ENCODE measurements around the gene SHB. TPM values are rescaled to one million over a fixed set of nuclear protein-coding genes. Genes with fewer than 3 reads are reported as not detected.

SHB gene
- total and polyA plus RNA-seq, 5 donors: 14.5 to 38.9 (median 30.4) TPM

DNA sequence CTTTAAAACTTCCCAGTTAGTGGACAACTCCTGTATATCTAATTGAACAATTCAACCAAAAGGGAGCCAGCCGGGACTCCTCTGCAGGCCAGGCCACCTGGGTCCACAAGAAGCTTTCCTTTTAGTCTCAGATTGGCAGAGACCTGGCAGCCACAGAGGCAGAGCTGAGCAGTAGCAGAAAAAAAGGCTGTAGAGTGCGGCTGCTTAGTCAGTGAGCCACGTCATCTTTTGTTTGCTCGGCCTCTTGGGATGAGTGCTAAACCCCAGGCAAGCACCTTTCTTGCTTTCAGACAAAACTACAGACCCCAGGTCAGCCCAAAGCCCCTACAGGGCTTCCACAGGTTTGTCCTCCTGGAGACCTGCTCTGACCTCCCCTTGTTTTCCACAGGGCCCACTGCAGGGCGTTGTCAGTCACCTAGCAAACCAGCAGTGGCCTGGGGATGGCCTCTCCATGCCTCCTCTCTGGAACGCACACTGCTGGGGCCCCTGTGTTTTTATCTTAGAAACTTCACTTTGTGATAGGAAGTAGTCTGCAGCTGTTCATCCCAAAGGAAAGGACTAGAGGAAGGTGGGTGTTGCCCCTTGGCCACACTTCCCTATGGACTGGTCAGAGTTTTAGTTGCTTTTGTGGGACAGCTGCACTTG is 49.9 kb downstream of the SHB start:
- H3K4me3 ChIP-seq (ENCODE audit: low read length): no peak overlapping the region
- no peaks in the 10 kb centered on the region for H3K27me3 ChIP-seq (ENCODE audit: control insufficient read depth, insufficient read depth)
- H3K27ac ChIP-seq (ENCODE audit: low read length): peak overlapping the region; percentile 73
- H3K4me1 ChIP-seq (ENCODE audit: control insufficient read depth, insufficient read depth, low read length): peaks cover 29% of the 10 kb centered on the region
- no peaks in the 10 kb centered on the region for H3K9me3 ChIP-seq (ENCODE audit: control insufficient read depth, low read length)
- DNase-seq (peak; percentile 23 to 55 (median 28)), ATAC-seq (peak; percentile 32 to 67)
- intact Hi-C loops (cut with DNase I): loop anchor here in 2 of 4 donors (5.0 to 10.0 kb wide), 2 partner anchors 46 to 48 kb away; partner anchors contain the start of gene SHB (in 2 of the 2)
- WGBS: 36% methylated on average over 6 of the region's 6 CpGs

DNA sequence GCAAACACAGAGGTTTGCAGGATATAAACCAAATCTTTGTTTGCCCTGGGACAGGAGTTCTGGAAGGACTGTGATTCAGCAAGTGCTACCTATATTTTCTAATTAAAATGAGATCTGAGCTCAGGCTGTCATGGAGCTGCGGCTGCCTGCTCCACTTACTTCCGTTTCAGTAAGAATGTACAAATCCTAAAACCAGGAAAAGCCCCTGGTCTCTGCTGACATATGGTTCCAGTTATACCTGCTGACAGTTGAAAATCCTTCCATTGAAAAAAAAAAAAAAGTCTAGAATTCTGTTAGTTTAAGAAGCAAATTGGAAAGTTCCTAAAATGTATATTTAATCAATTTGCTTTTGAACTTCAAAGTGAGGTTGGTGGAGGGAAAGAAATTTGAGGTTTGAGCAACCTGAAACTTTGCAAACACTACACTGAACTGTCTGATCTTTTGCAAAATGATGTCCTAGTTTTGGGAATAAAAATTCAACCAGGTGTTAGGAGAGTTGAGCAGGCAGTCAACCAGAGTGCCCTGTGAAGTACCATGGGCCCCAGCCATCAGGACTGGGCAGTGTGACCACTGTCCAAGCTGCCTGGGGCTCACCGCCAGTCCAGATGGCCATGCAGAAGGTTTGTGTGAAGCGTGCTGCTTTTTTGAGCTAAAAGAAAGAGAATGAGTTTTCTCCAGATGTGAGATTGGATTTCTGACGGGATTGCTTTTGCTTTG is 50.6 kb downstream of the SHB start:
- no peaks in the 10 kb centered on the region for H3K27me3 ChIP-seq (ENCODE audit: control insufficient read depth, insufficient read depth)
- no peaks in the 10 kb centered on the region for H3K9me3 ChIP-seq (ENCODE audit: control insufficient read depth, low read length)
- ATAC-seq (no peak), DNase-seq (peak in 2 of 3 donors; percentile 41 to 50)
- peaks cover 27% of the 10 kb centered on the region for H3K4me1 ChIP-seq (ENCODE audit: control insufficient read depth, insufficient read depth, low read length)
- no peak overlapping the region for H3K4me3 ChIP-seq (ENCODE audit: low read length)
- peak overlapping the region; percentile 73 for H3K27ac ChIP-seq (ENCODE audit: low read length)
- 56% methylated on average over 5 of the region's 5 CpGs for WGBS
- intact Hi-C loops (cut with DNase I): loop anchor here in 2 of 4 donors (5.0 to 10.0 kb wide), 2 partner anchors 46 to 49 kb away; partner anchors contain the start of gene SHB (in 2 of the 2)

DNA sequence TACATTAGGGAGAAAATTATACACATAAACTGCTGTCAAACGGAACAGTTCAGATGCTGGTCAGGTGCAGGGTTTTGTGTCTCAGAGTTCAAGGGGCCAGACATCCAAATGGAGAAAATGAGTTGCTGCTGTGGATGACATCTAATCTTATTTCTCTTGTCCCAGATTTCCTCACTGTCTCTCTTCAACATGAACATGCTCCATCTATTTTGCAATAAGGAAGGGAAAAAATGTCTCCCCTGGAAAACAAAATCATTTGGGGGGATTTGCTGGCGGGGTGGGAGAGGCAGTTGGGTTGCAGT is 51.2 kb downstream of the SHB start:
- ATAC-seq (no peak), DNase-seq (no peak)
- H3K4me1 ChIP-seq (ENCODE audit: control insufficient read depth, insufficient read depth, low read length): peaks cover 24% of the 10 kb centered on the region
- H3K27ac ChIP-seq (ENCODE audit: low read length): no peak overlapping the region
- no peak overlapping the region for H3K4me3 ChIP-seq (ENCODE audit: low read length)
- intact Hi-C loops (cut with DNase I): loop anchor here in 2 of 4 donors (5.0 to 10.0 kb wide), 2 partner anchors 47 to 49 kb away; partner anchors contain the start of gene SHB (in 2 of the 2)
- no peaks in the 10 kb centered on the region for H3K27me3 ChIP-seq (ENCODE audit: control insufficient read depth, insufficient read depth)
- H3K9me3 ChIP-seq (ENCODE audit: control insufficient read depth, low read length): no peaks in the 10 kb centered on the region
- 90% methylated on average over 2 of the region's 2 CpGs for WGBS

DNA sequence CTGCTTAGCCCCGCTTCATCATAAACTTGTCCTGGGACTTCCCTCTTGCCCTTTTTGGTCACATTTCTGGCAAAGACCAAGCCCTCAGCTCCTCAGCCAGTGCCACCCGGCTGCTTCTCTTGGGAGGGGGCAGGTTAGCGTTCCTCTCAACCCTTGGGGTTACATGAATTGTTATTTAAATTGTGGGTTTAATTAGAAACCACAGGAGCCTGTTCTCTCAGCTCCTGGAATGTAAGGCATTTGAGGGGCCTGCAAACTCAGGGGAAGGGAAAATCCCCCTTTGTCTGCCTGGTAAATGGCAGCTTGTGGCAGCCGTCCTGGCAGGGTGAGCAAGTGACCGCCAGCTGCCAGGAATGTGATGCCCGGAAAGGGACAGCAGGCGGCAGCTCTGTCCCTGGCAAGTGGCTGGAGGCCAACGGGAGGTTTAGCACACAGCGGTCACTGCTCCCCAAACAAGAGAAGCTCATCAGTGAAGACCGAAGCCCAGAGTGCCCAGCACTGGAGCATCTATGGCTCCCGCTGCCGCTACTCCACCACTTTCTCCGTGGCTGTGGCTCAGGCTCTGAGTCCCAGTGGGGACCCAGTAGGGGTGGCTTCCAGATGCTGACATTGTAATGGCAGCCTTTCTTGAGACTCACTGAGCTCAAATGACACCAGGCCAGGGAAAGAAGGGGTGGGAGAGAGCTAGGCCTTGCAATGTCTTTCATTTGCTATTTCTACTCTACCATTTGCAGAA is 51.7 kb downstream of the SHB start:
- DNase-seq: peak; percentile 48 to 86 (median 83)

GRCh38 chr9:38016375-38017135 is 52.5 kb downstream of the SHB start:
- Histone ChIP-seq H3K4me1 (ENCODE audit: control insufficient read depth, insufficient read depth, low read length) (peaks cover 24% of the 10 kb centered on the region), H3K9me3 (ENCODE audit: control insufficient read depth, low read length) (no peaks in the 10 kb centered on the region), H3K27me3 (ENCODE audit: control insufficient read depth, insufficient read depth) (no peaks in the 10 kb centered on the region), H3K4me3 (ENCODE audit: low read length) (no peak overlapping the region), H3K27ac (ENCODE audit: low read length) (peak overlapping the region; percentile 31)
- peak in 1 of 3 donors; percentile 17 for DNase-seq
- intact Hi-C loops (cut with DNase I): loop anchor here in 2 of 4 donors (5.0 to 10.0 kb wide), 2 partner anchors 48 to 51 kb away; partner anchors contain the start of gene SHB (in 2 of the 2)
- 57% methylated on average over 12 of the region's 12 CpGs for WGBS
- no peak for ATAC-seq

More for the DNA sequence above, 51.7 kb downstream of the SHB start:
- intact Hi-C loops (cut with DNase I): loop anchor here in 2 of 4 donors (5.0 to 10.0 kb wide), 2 partner anchors 47 to 50 kb away; partner anchors contain the start of gene SHB (in 2 of the 2)
- no peak overlapping the region for H3K4me3 ChIP-seq (ENCODE audit: low read length)
- no peaks in the 10 kb centered on the region for H3K27me3 ChIP-seq (ENCODE audit: control insufficient read depth, insufficient read depth)
- 62% methylated on average over 13 of the region's 13 CpGs for WGBS
- peaks cover 24% of the 10 kb centered on the region for H3K4me1 ChIP-seq (ENCODE audit: control insufficient read depth, insufficient read depth, low read length)
- peak overlapping the region; percentile 43 for H3K27ac ChIP-seq (ENCODE audit: low read length)
- H3K9me3 ChIP-seq (ENCODE audit: control insufficient read depth, low read length): no peaks in the 10 kb centered on the region
- ATAC-seq: peak; percentile 59 to 80

GRCh38 chr9:38015906-38016305 is 53.1 kb downstream of the SHB start:
- Histone ChIP-seq H3K27me3 (ENCODE audit: control insufficient read depth, insufficient read depth) (no peaks in the 10 kb centered on the region), H3K9me3 (ENCODE audit: control insufficient read depth, low read length) (no peaks in the 10 kb centered on the region), H3K27ac (ENCODE audit: low read length) (peak overlapping the region; percentile 31), H3K4me1 (ENCODE audit: control insufficient read depth, insufficient read depth, low read length) (peaks cover 24% of the 10 kb centered on the region), H3K4me3 (ENCODE audit: low read length) (no peak overlapping the region)
- no peak for DNase-seq
- 90% methylated on average over 7 of the region's 7 CpGs for WGBS
- no peak for ATAC-seq
- intact Hi-C loops (cut with DNase I): loop anchor here in 2 of 4 donors (5.0 to 10.0 kb wide), 2 partner anchors 49 to 51 kb away; partner anchors contain the start of gene SHB (in 2 of the 2)

GRCh38 chr9:38015266-38015665 is 53.8 kb downstream of the SHB start:
- Histone ChIP-seq H3K27ac (ENCODE audit: low read length) (no peak overlapping the region), H3K4me1 (ENCODE audit: control insufficient read depth, insufficient read depth, low read length) (peaks cover 22% of the 10 kb centered on the region), H3K4me3 (ENCODE audit: low read length) (no peak overlapping the region), H3K27me3 (ENCODE audit: control insufficient read depth, insufficient read depth) (no peaks in the 10 kb centered on the region), H3K9me3 (ENCODE audit: control insufficient read depth, low read length) (no peaks in the 10 kb centered on the region)
- 51% methylated on average over 4 of the region's 4 CpGs for WGBS
- ATAC-seq: no peak
- intact Hi-C loops (cut with DNase I): loop anchor here in 2 of 4 donors (5.0 to 10.0 kb wide), 2 partner anchors 50 to 52 kb away; partner anchors contain the start of gene SHB (in 2 of the 2)
- no peak for DNase-seq

DNA sequence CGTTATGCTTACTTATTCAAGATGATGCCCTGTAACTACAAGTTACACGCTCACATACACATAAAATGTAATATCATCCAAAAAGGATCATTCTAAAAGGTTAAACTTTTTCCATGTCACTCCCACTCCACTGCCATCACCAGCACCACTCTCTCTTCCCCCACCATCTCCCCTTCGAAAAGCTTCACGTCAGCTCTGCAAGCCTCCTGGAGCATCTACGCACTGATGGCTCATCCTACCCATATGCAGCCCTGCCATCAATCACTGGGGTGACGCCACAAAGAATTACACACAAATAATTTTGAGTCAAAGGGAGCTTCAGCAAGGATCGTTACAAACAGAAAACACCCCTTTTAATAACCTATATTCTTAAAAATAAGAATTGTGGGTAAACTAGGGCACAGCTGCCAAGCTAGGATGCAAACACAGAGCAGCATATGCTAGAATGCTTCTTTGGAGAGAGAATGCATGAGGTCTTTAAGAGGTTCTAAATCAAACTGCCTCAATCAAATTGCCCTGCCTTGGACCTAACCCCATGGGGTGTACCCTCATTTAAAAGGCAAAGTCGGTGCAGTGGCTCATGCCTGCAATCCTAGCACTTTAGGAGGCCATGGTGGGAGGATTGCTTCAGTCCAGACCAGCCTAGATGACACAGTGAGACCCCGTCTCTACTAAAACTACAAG is 56.1 kb downstream of the SHB start:
- Histone ChIP-seq H3K9me3 (ENCODE audit: control insufficient read depth, low read length) (no peaks in the 10 kb centered on the region), H3K27me3 (ENCODE audit: control insufficient read depth, insufficient read depth) (no peaks in the 10 kb centered on the region), H3K27ac (ENCODE audit: low read length) (no peak overlapping the region), H3K4me1 (ENCODE audit: control insufficient read depth, insufficient read depth, low read length) (peaks cover 20% of the 10 kb centered on the region), H3K4me3 (ENCODE audit: low read length) (no peak overlapping the region)
- no peak for DNase-seq
- no peak for ATAC-seq
- intact Hi-C loops (cut with DNase I): loop anchor here in 1 of 4 donors (10.0 kb wide), 1 partner anchor 52 kb away; the partner anchor contains the start of gene SHB
- WGBS: 88% methylated on average over 9 of the region's 9 CpGs

GRCh38 chr9:38011991-38012390 is 57.0 kb downstream of the SHB start:
- WGBS: 78% methylated on average over 5 of the region's 5 CpGs
- Histone ChIP-seq H3K4me1 (ENCODE audit: control insufficient read depth, insufficient read depth, low read length) (peaks cover 20% of the 10 kb centered on the region), H3K9me3 (ENCODE audit: control insufficient read depth, low read length) (no peaks in the 10 kb centered on the region), H3K27ac (ENCODE audit: low read length) (no peak overlapping the region), H3K4me3 (ENCODE audit: low read length) (no peak overlapping the region), H3K27me3 (ENCODE audit: control insufficient read depth, insufficient read depth) (no peaks in the 10 kb centered on the region)
- intact Hi-C loops (cut with DNase I): loop anchor here in 1 of 4 donors (10.0 kb wide), 1 partner anchor 53 kb away; the partner anchor contains the start of gene SHB
- DNase-seq (peak in 1 of 3 donors; percentile 21), ATAC-seq (no peak)

Data from right cardiac atrium (tissue), 5 donors.